ENCODE results near the gene CLCN1.

CLCN1 gene

GRCh38 chr7:143374561-143374960 lies 58.6 kb downstream of the CLCN1 start:
- no peaks in the 10 kb centered on the region for H3K27me3 ChIP-seq (replicated peaks; ENCODE audit: insufficient read depth, low read length)
- H3K9me3 ChIP-seq (replicated peaks; ENCODE audit: insufficient read depth, low read length), result no peaks in the 10 kb centered on the region
- H3K36me3 ChIP-seq (replicated peaks; ENCODE audit: insufficient read depth, low read length), result no peaks in the 10 kb centered on the region
- H3K9ac ChIP-seq (ENCODE audit: low read length), result no peak overlapping the region
- no peaks in the 10 kb centered on the region for H4K20me1 ChIP-seq (ENCODE audit: insufficient read depth, low read length)
- H3K4me2 ChIP-seq (ENCODE audit: low read depth, low read length), result no peak overlapping the region
- H3K79me2 ChIP-seq (ENCODE audit: low read length), result no peaks in the 10 kb centered on the region
- no peak overlapping the region for H3K27ac ChIP-seq (ENCODE audit: low read length)
- H3K4me3 ChIP-seq (ENCODE audit: low read length), result no peak overlapping the region
- no peak overlapping the region for H2AFZ ChIP-seq (ENCODE audit: low read length)
- no peaks in the 10 kb centered on the region for H3K9me2 ChIP-seq (replicated peaks; ENCODE audit: insufficient read depth, low read length)
- H3F3A ChIP-seq (ENCODE audit: insufficient read depth, low read length), result no peaks in the 10 kb centered on the region
- DNase-seq, result no peak
- peaks cover 3% of the 10 kb centered on the region for H3K4me1 ChIP-seq (ENCODE audit: low read length)
- TF ChIP-seq EZH2phosphoT487 (IDR thresholded peaks at IDR 0.05; ENCODE audit: low read length) (no peak), CTCF (IDR thresholded peaks at IDR 0.05; ENCODE audit: low read length) (no peak), EZH2 (optimal IDR thresholded peaks at IDR 0.05; ENCODE audit: low read depth, low read length) (no peak)

- Histone ChIP-seq H3K9ac (ENCODE audit: low read length) (no peak overlapping the region), H3K4me2 (ENCODE audit: low read depth, low read length) (no peak overlapping the region), H3F3A (ENCODE audit: insufficient read depth, low read length) (no peaks in the 10 kb centered on the region), H3K9me2 (replicated peaks; ENCODE audit: insufficient read depth, low read length) (no peaks in the 10 kb centered on the region), H3K9me3 (replicated peaks; ENCODE audit: insufficient read depth, low read length) (no peaks in the 10 kb centered on the region), H2AFZ (ENCODE audit: low read length) (no peak overlapping the region), H3K79me2 (ENCODE audit: low read length) (no peaks in the 10 kb centered on the region), H3K27me3 (replicated peaks; ENCODE audit: insufficient read depth, low read length) (no peaks in the 10 kb centered on the region), H3K27ac (ENCODE audit: low read length) (no peak overlapping the region), H3K4me3 (ENCODE audit: low read length) (no peak overlapping the region), H3K4me1 (ENCODE audit: low read length) (peaks cover 7% of the 10 kb centered on the region), H3K36me3 (replicated peaks; ENCODE audit: insufficient read depth, low read length) (no peaks in the 10 kb centered on the region), H4K20me1 (ENCODE audit: insufficient read depth, low read length) (no peaks in the 10 kb centered on the region)
- no peak for TF ChIP-seq EZH2phosphoT487 (IDR thresholded peaks at IDR 0.05; ENCODE audit: low read length)
- TF ChIP-seq CTCF (IDR thresholded peaks at IDR 0.05; ENCODE audit: low read length), result no peak
- TF ChIP-seq EZH2 (optimal IDR thresholded peaks at IDR 0.05; ENCODE audit: low read depth, low read length), result no peak
- no peak for DNase-seq
Observed at GRCh38 chr7:143375298-143376034, 59.6 kb downstream of the CLCN1 start.

- Histone ChIP-seq H3K9me2 (replicated peaks; ENCODE audit: insufficient read depth, low read length) (no peaks in the 10 kb centered on the region), H3F3A (ENCODE audit: insufficient read depth, low read length) (no peaks in the 10 kb centered on the region), H3K36me3 (replicated peaks; ENCODE audit: insufficient read depth, low read length) (no peaks in the 10 kb centered on the region), H3K9ac (ENCODE audit: low read length) (no peak overlapping the region), H3K9me3 (replicated peaks; ENCODE audit: insufficient read depth, low read length) (no peaks in the 10 kb centered on the region), H2AFZ (ENCODE audit: low read length) (no peak overlapping the region), H3K4me2 (ENCODE audit: low read depth, low read length) (no peak overlapping the region), H3K4me1 (ENCODE audit: low read length) (peaks cover 7% of the 10 kb centered on the region), H4K20me1 (ENCODE audit: insufficient read depth, low read length) (no peaks in the 10 kb centered on the region), H3K27me3 (replicated peaks; ENCODE audit: insufficient read depth, low read length) (no peaks in the 10 kb centered on the region), H3K4me3 (ENCODE audit: low read length) (no peak overlapping the region), H3K27ac (ENCODE audit: low read length) (no peak overlapping the region), H3K79me2 (ENCODE audit: low read length) (no peaks in the 10 kb centered on the region)
- DNase-seq, result no peak
- TF ChIP-seq EZH2 (optimal IDR thresholded peaks at IDR 0.05; ENCODE audit: low read depth, low read length) (no peak), EZH2phosphoT487 (IDR thresholded peaks at IDR 0.05; ENCODE audit: low read length) (no peak), CTCF (IDR thresholded peaks at IDR 0.05; ENCODE audit: low read length) (no peak)
Observed at GRCh38 chr7:143376396-143376795, 60.5 kb downstream of the CLCN1 start.
